Renal cortex interstitium (tissue), 11 donors: ENCODE results near the gene CAMSAP1. TPM values are rescaled to one million over a fixed set of nuclear protein-coding genes. Genes with fewer than 3 reads are reported as not detected.
A peak's percentile ranks its signal among the peaks of the same experiment; 100 is the strongest.
"Not testable (repeated sequence)": the region's sequence is repeated elsewhere in the genome, so short reads cannot be mapped to it uniquely, and the experiment has no call there.

ENCODE experiments used
- DNase-seq, 11 donors: peaks; one replicate each; pipeline ENCODE4 v3.0.0-alpha.2; 2013; ENCODE audit warnings: low read depth in 9 of 11, low spot score in 4 of 11; ENCODE audit errors: extremely low read depth in 1 of 11
- polyA plus RNA-seq, 3 donors: library from polyadenylated mRNA; unstranded; fragments of 120-200 nt; gene quantifications; one replicate each; pipeline ENCODE4 v1.2.1, GENCODE V29; 2013; ENCODE audit not compliant: insufficient read length in 3 of 3

Gene CAMSAP1
- polyA plus RNA-seq, 3 donors = 23.4 to 26.8 (median 26.5) TPM

- peak in 3 of 11 donors; percentile 13 to 21 (median 15) for DNase-seq
Measured at GRCh38 chr9:135906291-135907005, 898 bp downstream of the CAMSAP1 start.

GRCh38 chr9:135905380-135906258 is 1.7 kb downstream of the CAMSAP1 start:
- no peak for DNase-seq

GRCh38 chr9:135903786-135904520 is 3.4 kb downstream of the CAMSAP1 start:
- DNase-seq = peak in 1 of 11 donors; percentile 23

- DNase-seq = no peak
Measured at GRCh38 chr9:135903358-135903656, 4.0 kb downstream of the CAMSAP1 start.

- no peak for DNase-seq
Measured at GRCh38 chr9:135902655-135903357, 4.5 kb downstream of the CAMSAP1 start.

GRCh38 chr9:135901826-135902225 is 5.5 kb downstream of the CAMSAP1 start:
- no peak for DNase-seq

- no peak for DNase-seq
Measured at GRCh38 chr9:135901031-135901758, 6.2 kb downstream of the CAMSAP1 start.

DNA sequence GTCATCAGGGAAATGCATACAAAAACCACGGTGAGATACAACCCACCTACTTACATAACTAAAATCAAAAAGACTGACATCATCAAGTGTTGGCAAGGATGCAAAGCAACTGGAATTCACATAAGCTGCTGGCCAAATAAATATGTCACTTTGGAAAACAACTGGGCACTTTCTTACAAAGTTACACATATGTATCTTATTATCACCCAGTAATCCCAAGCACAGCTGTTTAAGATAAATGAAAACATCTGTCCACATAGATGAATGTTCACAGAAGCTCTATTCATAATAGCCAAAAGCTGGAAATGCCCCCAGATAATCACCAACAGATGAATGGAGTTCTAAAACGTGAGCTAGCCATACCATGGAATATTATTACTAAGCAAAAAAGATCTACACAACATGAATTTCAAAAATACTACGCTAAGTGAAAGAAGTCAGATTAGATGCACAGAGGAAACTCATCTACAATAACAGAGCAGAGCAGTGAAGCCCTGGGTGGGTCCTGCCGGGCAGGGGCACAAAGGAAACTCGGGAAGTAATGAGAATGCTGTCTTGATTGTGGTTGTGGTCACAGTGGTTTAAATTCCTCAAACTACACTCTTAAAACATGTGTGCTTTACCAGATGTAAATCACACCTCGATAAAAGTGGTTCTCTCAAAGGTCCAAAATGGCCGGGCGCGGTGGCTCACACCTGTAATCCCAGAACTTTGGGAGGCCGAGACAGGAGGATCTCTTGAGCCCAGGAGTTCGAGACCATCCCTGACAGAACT is 8.5 kb downstream of the CAMSAP1 start:
- no peak for DNase-seq

GRCh38 chr9:135896626-135897025 is 10.7 kb downstream of the CAMSAP1 start:
- no peak for DNase-seq

DNA sequence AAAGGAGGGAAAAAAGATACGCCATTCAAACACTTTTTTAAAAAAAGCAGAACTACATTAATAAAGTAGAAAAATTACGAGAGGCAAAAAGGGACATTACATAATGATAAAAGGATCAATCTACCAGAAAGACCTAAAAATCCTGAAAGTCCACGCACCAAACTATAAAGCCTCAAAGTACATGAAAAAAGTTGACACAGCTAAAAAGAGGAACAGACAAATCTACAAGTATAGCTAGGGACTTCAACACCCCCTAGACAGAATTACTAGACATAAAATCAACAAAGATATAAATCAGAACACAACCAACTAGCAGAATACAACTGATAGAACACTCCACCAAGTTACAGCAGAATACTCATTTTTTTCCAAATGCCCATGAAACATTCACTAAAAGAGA is 11.1 kb downstream of the CAMSAP1 start:
- DNase-seq = no peak

DNA sequence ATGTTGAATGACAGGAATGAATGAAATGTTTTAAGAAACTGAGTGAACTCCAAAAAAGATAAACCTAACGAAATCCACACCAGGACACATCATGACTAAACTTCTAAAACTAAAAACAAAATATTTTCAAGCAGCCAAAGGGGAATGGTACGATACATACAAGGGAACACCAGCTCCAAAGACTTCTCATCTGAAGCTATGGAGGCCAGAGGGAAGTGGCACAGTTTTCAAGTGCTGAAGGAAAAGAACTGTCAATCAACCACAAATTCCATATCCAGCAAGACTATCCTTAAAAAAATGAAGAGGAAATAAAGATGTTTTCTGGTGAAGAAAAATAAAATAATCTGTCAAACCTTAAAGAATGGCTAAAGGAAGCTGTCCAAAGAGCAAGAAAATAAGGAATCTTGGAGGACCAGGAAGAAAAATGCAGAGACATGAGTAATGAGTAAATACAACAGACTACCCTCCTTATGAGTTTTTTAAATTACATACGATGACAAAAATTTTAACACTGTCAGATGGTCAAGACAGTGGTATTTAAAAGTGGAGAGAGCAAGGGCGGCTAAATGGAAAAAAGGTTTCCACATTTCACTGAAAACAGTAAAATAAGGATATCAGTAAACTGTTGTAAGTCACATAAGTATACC is 12.0 kb downstream of the CAMSAP1 start:
- no peak for DNase-seq

DNA sequence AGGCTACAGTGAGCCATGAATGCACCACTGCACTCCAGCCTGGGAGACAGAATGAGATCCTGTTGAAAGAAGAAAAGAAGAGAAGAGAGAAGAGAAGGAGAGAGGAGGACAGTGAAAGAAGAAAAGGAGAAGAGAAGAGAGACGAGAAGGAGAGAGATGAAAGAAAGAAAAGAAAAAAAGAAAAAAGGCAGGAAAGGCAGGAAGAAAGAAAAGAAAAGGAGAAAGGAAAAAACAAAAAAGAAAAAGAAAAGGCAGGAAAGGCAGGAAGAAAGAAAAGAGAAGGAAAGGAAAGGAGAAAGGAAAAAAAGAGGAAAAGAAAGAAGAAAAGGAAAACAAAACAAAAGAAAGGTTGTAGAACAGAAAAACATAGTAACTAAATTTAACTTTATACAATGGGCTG is 14.2 kb downstream of the CAMSAP1 start:
- no peak for DNase-seq

- not testable (repeated sequence) for DNase-seq
Measured at GRCh38 chr9:135892327-135892726, 15.0 kb downstream of the CAMSAP1 start.

GRCh38 chr9:135891027-135891631 is 16.2 kb downstream of the CAMSAP1 start:
- no peak for DNase-seq

DNA sequence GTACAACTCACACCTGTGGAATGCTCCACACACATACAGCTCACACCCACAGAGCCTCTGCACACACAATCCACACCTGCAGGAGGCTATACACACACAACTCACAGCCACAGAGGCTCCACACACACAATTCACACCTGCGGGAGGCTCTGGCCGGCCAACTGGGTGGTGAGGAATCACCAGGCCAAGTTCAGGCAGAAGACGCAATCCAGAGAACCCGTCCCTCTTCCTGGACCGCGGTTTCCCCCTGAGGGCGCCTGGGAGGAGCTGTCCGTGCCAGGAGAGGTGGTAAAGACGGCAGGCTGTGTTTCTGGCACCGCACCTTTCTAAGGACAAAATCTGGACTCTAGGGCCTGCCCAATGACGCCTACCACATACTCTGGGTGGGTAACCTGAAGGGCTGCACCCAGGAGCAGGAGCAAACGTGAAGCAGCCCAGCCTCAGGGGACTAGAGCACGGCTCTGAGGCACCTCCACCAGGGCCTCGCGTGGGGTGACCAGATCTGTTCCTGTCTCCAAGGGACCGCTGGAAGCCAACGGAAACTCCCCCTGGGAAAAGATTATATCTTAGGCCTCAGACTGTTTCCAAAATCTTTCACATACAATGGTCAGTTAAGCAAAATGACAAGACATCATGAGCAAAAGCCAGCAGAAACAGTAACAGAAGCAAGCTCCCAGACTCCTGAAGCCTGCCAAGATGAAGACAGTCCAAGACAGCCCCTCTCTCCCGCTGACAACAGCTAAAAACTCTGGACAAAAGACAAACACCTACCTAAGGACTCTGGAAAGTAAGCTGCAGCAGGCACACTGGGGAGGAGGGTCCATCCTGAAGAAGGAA is 16.9 kb downstream of the CAMSAP1 start:
- DNase-seq = no peak

GRCh38 chr9:135889564-135890189 is 17.7 kb downstream of the CAMSAP1 start:
- no peak for DNase-seq
